ENCODE results near the gene SNX22.

Gene SNX22

GRCh38 chr15:64180235-64180824 lies 28.8 kb downstream of the SNX22 start:
- H3K4me3 ChIP-seq (ENCODE audit: low read depth, low read length), result no peak overlapping the region

GRCh38 chr15:64182859-64183370 lies 31.4 kb downstream of the SNX22 start:
- Histone ChIP-seq H3K36me3 (ENCODE audit: insufficient read depth, low read length) (peaks cover 13% of the 10 kb centered on the region), H3K4me3 (ENCODE audit: low read depth, low read length) (no peak overlapping the region), H2AFZ (ENCODE audit: low read length, unreplicated experiment) (no peak overlapping the region), H3K27me3 (ENCODE audit: insufficient read depth, low read length) (no peaks in the 10 kb centered on the region), H3K79me2 (ENCODE audit: control insufficient read depth, insufficient read depth, low read length, unreplicated experiment) (no peaks in the 10 kb centered on the region), H3K27ac (ENCODE audit: low read depth, low read length) (no peak overlapping the region), H3K4me1 (ENCODE audit: control insufficient read depth, insufficient read depth, low read length, unreplicated experiment) (no peaks in the 10 kb centered on the region)

More at GRCh38 chr15:64180235-64180824, 28.8 kb downstream of the SNX22 start:
- Histone ChIP-seq H3K4me1 (ENCODE audit: control insufficient read depth, insufficient read depth, low read length, unreplicated experiment) (no peaks in the 10 kb centered on the region), H3K79me2 (ENCODE audit: control insufficient read depth, insufficient read depth, low read length, unreplicated experiment) (no peaks in the 10 kb centered on the region), H2AFZ (ENCODE audit: low read length, unreplicated experiment) (no peak overlapping the region), H3K36me3 (ENCODE audit: insufficient read depth, low read length) (peaks cover 14% of the 10 kb centered on the region), H3K27ac (ENCODE audit: low read depth, low read length) (no peak overlapping the region), H3K27me3 (ENCODE audit: insufficient read depth, low read length) (no peaks in the 10 kb centered on the region)

- H3K27ac ChIP-seq (ENCODE audit: low read depth, low read length), result no peak overlapping the region
- no peak overlapping the region for H2AFZ ChIP-seq (ENCODE audit: low read length, unreplicated experiment)
- no peak overlapping the region for H3K4me3 ChIP-seq (ENCODE audit: low read depth, low read length)
- no peaks in the 10 kb centered on the region for H3K4me1 ChIP-seq (ENCODE audit: control insufficient read depth, insufficient read depth, low read length, unreplicated experiment)
- H3K27me3 ChIP-seq (ENCODE audit: insufficient read depth, low read length), result no peaks in the 10 kb centered on the region
- peaks cover 12% of the 10 kb centered on the region for H3K36me3 ChIP-seq (ENCODE audit: insufficient read depth, low read length)
- H3K79me2 ChIP-seq (ENCODE audit: control insufficient read depth, insufficient read depth, low read length, unreplicated experiment), result no peaks in the 10 kb centered on the region
These were observed 33.8 kb downstream of the SNX22 start for GRCh38 chr15:64185146-64185911.

GRCh38 chr15:64187396-64188191 lies 36.1 kb downstream of the SNX22 start:
- no peak overlapping the region for H2AFZ ChIP-seq (ENCODE audit: low read length, unreplicated experiment)
- H3K27me3 ChIP-seq (ENCODE audit: insufficient read depth, low read length), result no peaks in the 10 kb centered on the region
- peaks cover 9% of the 10 kb centered on the region; the same call in 1 of the 2 replicates for H3K36me3 ChIP-seq (ENCODE audit: insufficient read depth, low read length)
- H3K4me3 ChIP-seq (ENCODE audit: low read depth, low read length), result no peak overlapping the region
- no peak overlapping the region for H3K27ac ChIP-seq (ENCODE audit: low read depth, low read length)
- H3K4me1 ChIP-seq (ENCODE audit: control insufficient read depth, insufficient read depth, low read length, unreplicated experiment), result no peaks in the 10 kb centered on the region
- H3K79me2 ChIP-seq (ENCODE audit: control insufficient read depth, insufficient read depth, low read length, unreplicated experiment), result no peaks in the 10 kb centered on the region

- no peak overlapping the region for H2AFZ ChIP-seq (ENCODE audit: low read length, unreplicated experiment)
- no peak overlapping the region for H3K27ac ChIP-seq (ENCODE audit: low read depth, low read length)
- peaks cover 12% of the 10 kb centered on the region; the same call in 1 of the 2 replicates for H3K36me3 ChIP-seq (ENCODE audit: insufficient read depth, low read length)
- H3K4me1 ChIP-seq (ENCODE audit: control insufficient read depth, insufficient read depth, low read length, unreplicated experiment), result peaks cover 2% of the 10 kb centered on the region
- no peaks in the 10 kb centered on the region for H3K79me2 ChIP-seq (ENCODE audit: control insufficient read depth, insufficient read depth, low read length, unreplicated experiment)
- no peak overlapping the region for H3K4me3 ChIP-seq (ENCODE audit: low read depth, low read length)
- H3K27me3 ChIP-seq (ENCODE audit: insufficient read depth, low read length), result no peaks in the 10 kb centered on the region
These were observed 40.7 kb downstream of the SNX22 start for GRCh38 chr15:64191971-64192830.

GRCh38 chr15:64193971-64194370 lies 42.4 kb downstream of the SNX22 start:
- Histone ChIP-seq H3K4me3 (ENCODE audit: low read depth, low read length) (no peak overlapping the region), H2AFZ (ENCODE audit: low read length, unreplicated experiment) (no peak overlapping the region), H3K36me3 (ENCODE audit: insufficient read depth, low read length) (peaks cover 12% of the 10 kb centered on the region; the same call in 1 of the 2 replicates), H3K27ac (ENCODE audit: low read depth, low read length) (no peak overlapping the region), H3K4me1 (ENCODE audit: control insufficient read depth, insufficient read depth, low read length, unreplicated experiment) (peaks cover 9% of the 10 kb centered on the region), H3K27me3 (ENCODE audit: insufficient read depth, low read length) (no peaks in the 10 kb centered on the region), H3K79me2 (ENCODE audit: control insufficient read depth, insufficient read depth, low read length, unreplicated experiment) (no peaks in the 10 kb centered on the region)

GRCh38 chr15:64197425-64197824 lies 45.9 kb downstream of the SNX22 start:
- Histone ChIP-seq H3K27ac (ENCODE audit: low read depth, low read length) (no peak overlapping the region), H3K4me3 (ENCODE audit: low read depth, low read length) (no peak overlapping the region), H3K27me3 (ENCODE audit: insufficient read depth, low read length) (no peaks in the 10 kb centered on the region), H3K4me1 (ENCODE audit: control insufficient read depth, insufficient read depth, low read length, unreplicated experiment) (peaks cover 9% of the 10 kb centered on the region), H3K79me2 (ENCODE audit: control insufficient read depth, insufficient read depth, low read length, unreplicated experiment) (no peaks in the 10 kb centered on the region), H2AFZ (ENCODE audit: low read length, unreplicated experiment) (no peak overlapping the region), H3K36me3 (ENCODE audit: insufficient read depth, low read length) (peaks cover 10% of the 10 kb centered on the region; the same call in 1 of the 2 replicates)

GRCh38 chr15:64205202-64205601 lies 53.7 kb downstream of the SNX22 start:
- no peaks in the 10 kb centered on the region for H3K79me2 ChIP-seq (ENCODE audit: control insufficient read depth, insufficient read depth, low read length, unreplicated experiment)

More at GRCh38 chr15:64205202-64205601, 53.7 kb downstream of the SNX22 start:
- Histone ChIP-seq H3K4me1 (ENCODE audit: control insufficient read depth, insufficient read depth, low read length, unreplicated experiment) (no peaks in the 10 kb centered on the region), H3K27me3 (ENCODE audit: insufficient read depth, low read length) (no peaks in the 10 kb centered on the region), H2AFZ (ENCODE audit: low read length, unreplicated experiment) (no peak overlapping the region), H3K36me3 (ENCODE audit: insufficient read depth, low read length) (0 out of 2 replicates have a peak, but pooled peaks cover 6% of the 10 kb centered on the region), H3K4me3 (ENCODE audit: low read depth, low read length) (no peak overlapping the region), H3K27ac (ENCODE audit: low read depth, low read length) (no peak overlapping the region)

All from ACC112 (cell line).